ENCODE data around the gene ARHGAP30. TPM values are rescaled to one million over a fixed set of nuclear protein-coding genes. Genes with fewer than 3 reads are reported as not detected.

ARHGAP30 gene
- total and polyA plus RNA-seq, 2 of the 8 experiments (the other 6 are each of a cell fraction or from before 2014, with no cell fraction given), result 0.27 to 0.39 TPM

GRCh38 chr1:161079436-161080110, 9.9 kb upstream of the ARHGAP30 start:
- H3K9ac ChIP-seq (replicated peaks in 1 of 4; ENCODE audit: extremely low read depth in 1 of 4, low read depth in 3 of 4, low read length in 3 of 4), result no peak overlapping the region
- no peak for FAIRE-seq
- 91% methylated on average over 40 of the region's 41 CpGs; no CpG with 5 or more reads in 1 of the 2 experiments for WGBS, 2 experiments (ENCODE audit: extremely low coverage in 1 of 2, insufficient coverage in 1 of 2, insufficient read length in 1 of 2, insufficient replicate concordance in 2 of 2, low coverage in 1 of 2, low lambda C conversion rate in 2 of 2, missing lambda C conversion rate in 1 of 2)
- H3K9me3 ChIP-seq (ENCODE audit: insufficient read depth in 2 of 2, low read depth in 1 of 2, low read length in 1 of 2), result no peaks in the 10 kb centered on the region
- no peak overlapping the region for H2BK20ac ChIP-seq (ENCODE audit: low read length)
- no peak overlapping the region for H3K23ac ChIP-seq (ENCODE audit: insufficient read length)
- H3K27ac ChIP-seq (ENCODE audit: low read depth, low read length), result no peak overlapping the region
- H3K36me3 ChIP-seq (ENCODE audit: control insufficient read depth in 2 of 4, insufficient read depth in 4 of 4, low read length in 3 of 4), result no peaks in the 10 kb centered on the region
- H3K4me2 ChIP-seq (ENCODE audit: insufficient read depth in 1 of 2, low read depth in 2 of 2, low read length in 2 of 2), result no peak overlapping the region
- H3K4me3 ChIP-seq (ENCODE audit: extremely low read depth in 1 of 4, insufficient read depth in 2 of 4, low read depth in 3 of 4, low read length in 4 of 4), result no peak overlapping the region
- H2BK5ac ChIP-seq (ENCODE audit: low read depth, low read length), result no peak overlapping the region; the same call in 1 of the 2 replicates
- H4K5ac ChIP-seq (ENCODE audit: insufficient read length, low read depth, low read length), result no peak overlapping the region
- POLR2A ChIA-PET (ENCODE audit: partially characterized antibody), result interaction anchor here (1.4 kb wide), 1 partner anchor 38 kb away, joined by 3 read pairs; no protein-coding TSS in a partner anchor
- no peak overlapping the region for H4K91ac ChIP-seq (replicated peaks; ENCODE audit: insufficient read length, low read length)
- no peak overlapping the region for H2AK5ac ChIP-seq (ENCODE audit: low read depth, low read length)
- DNase-seq (ENCODE audit: low read depth in 1 of 2, low spot score in 2 of 2), result no peak
- no peaks in the 10 kb centered on the region for H3K27me3 ChIP-seq (replicated peaks in 1 of 4; ENCODE audit: control insufficient read depth in 3 of 4, extremely low read depth in 1 of 4, insufficient read depth in 3 of 4, low read length in 3 of 4)
- peaks cover 0 to 3% (median 0%) of the 10 kb centered on the region in 4 experiments; a peak in 3 of 7 replicates for H3K4me1 ChIP-seq (replicated peaks in 1 of 4; ENCODE audit: control insufficient read depth in 3 of 4, insufficient read depth in 4 of 4, low read length in 3 of 4)
- no peaks in the 10 kb centered on the region for H3K79me1 ChIP-seq (ENCODE audit: low read depth, low read length)
- no peaks in the 10 kb centered on the region for H4K20me1 ChIP-seq (replicated peaks in 1 of 2; ENCODE audit: control insufficient read depth in 1 of 2, insufficient read depth in 2 of 2, low read length in 2 of 2)
- 0 out of 2 replicates have a peak overlapping the region, but pooled peaks have one; percentile 47 for H2BK15ac ChIP-seq (ENCODE audit: low read length)
- no peaks in the 10 kb centered on the region for H3K79me2 ChIP-seq (ENCODE audit: control insufficient read depth in 1 of 2, insufficient read depth in 2 of 2, low read length in 2 of 2)
- H3K56ac ChIP-seq (replicated peaks; ENCODE audit: insufficient read length, low read depth, low read length), result no peak overlapping the region
- peak overlapping the region; percentile 88; the same call in 1 of the 2 replicates for H4K8ac ChIP-seq (ENCODE audit: extremely low read depth, insufficient read depth, low read length)
- H3K14ac ChIP-seq (ENCODE audit: insufficient read length), result no peak overlapping the region
- no peak overlapping the region for H2BK12ac ChIP-seq (ENCODE audit: low read depth, low read length)
- no peak overlapping the region for H2AFZ ChIP-seq (ENCODE audit: low read length)
- no peak overlapping the region for H3K18ac ChIP-seq (ENCODE audit: extremely low read depth, low read length)
- CTCF ChIA-PET (ENCODE audit: partially characterized antibody), result interaction anchor here (0.6 to 17.8 kb wide), 7 partner anchors 7 to 136 kb away, joined by 3 to 282 read pairs (median 4); partner anchors contain the start of genes ARHGAP30 and KLHDC9
- peak overlapping the region; percentile 14 for H3K4ac ChIP-seq (replicated peaks; ENCODE audit: insufficient read length, low read depth, low read length)
- no peaks in the 10 kb centered on the region for H3K23me2 ChIP-seq (ENCODE audit: low read depth, low read length)
- H2BK120ac ChIP-seq (replicated peaks; ENCODE audit: low read depth, low read length), result no peak overlapping the region
- no peak for TF ChIP-seq SIRT6 (IDR thresholded peaks at IDR 0.05; ENCODE audit: low read length)
- TF ChIP-seq EP300 (IDR thresholded peaks at IDR 0.05; ENCODE audit: borderline replicate concordance in 1 of 2, low read depth in 2 of 2, low read length in 2 of 2), result no peak
- no peak for TF ChIP-seq POLR2AphosphoS5 (IDR thresholded peaks at IDR 0.05; ENCODE audit: low read depth, low read length)

Measured in H1 (cell line).